Measurements from ENCODE around the gene BPHL. TPM values are rescaled to one million over a fixed set of nuclear protein-coding genes. Genes with fewer than 3 reads are reported as not detected.

The BPHL gene
- total RNA-seq, 1 experiment from 2014 or later, result 31.3 TPM

GRCh38 chr6:3181105-3181504 is 62.6 kb downstream of the BPHL start:
- Histone ChIP-seq H3K79me2 (ENCODE audit: insufficient read depth, low read length) (no peaks in the 10 kb centered on the region), H4K20me1 (ENCODE audit: insufficient read depth) (no peaks in the 10 kb centered on the region), H3K9me2 (ENCODE audit: insufficient read depth) (no peaks in the 10 kb centered on the region), H3K4me3 (replicated peaks in 1 of 2; ENCODE audit: low read depth in 1 of 2, low read length in 2 of 2) (no peak overlapping the region), H3K4me1 (ENCODE audit: control insufficient read depth in 1 of 2, insufficient read depth in 2 of 2, low read length in 2 of 2) (peaks cover 5 to 10% of the 10 kb centered on the region in 2 experiments; a peak in 3 of 4 replicates), H2AFZ (ENCODE audit: low read depth, low read length, poor library complexity, severe bottlenecking) (no peak overlapping the region), H3K4me2 (ENCODE audit: low read length) (no peak overlapping the region), H3K9ac (ENCODE audit: low read length) (no peak overlapping the region), H3K36me3 (ENCODE audit: control insufficient read depth in 1 of 2, insufficient read depth in 2 of 2, low read length in 2 of 2) (no peaks in the 10 kb centered on the region), H3K27me3 (ENCODE audit: insufficient read depth, low read length) (no peaks in the 10 kb centered on the region), H3K9me3 (ENCODE audit: control insufficient read depth in 1 of 2, insufficient read depth in 1 of 2, low read depth in 1 of 2, low read length in 2 of 2) (no peaks in the 10 kb centered on the region), H3K27ac (ENCODE audit: low read depth, low read length) (no peak overlapping the region)
- TF ChIP-seq POLR2AphosphoS5 (IDR thresholded peaks at IDR 0.05; ENCODE audit: low read depth, low read length) (no peak), CEBPB (IDR thresholded peaks at IDR 0.05; ENCODE audit: low read depth) (no peak), RAD21 (IDR thresholded peaks at IDR 0.05; ENCODE audit: low read depth) (no peak), EZH2 (IDR thresholded peaks at IDR 0.05) (no peak), YY1 (IDR thresholded peaks at IDR 0.05; ENCODE audit: extremely low read depth, insufficient replicate concordance, low read depth, low read length) (no peak), JUND (IDR thresholded peaks at IDR 0.05) (no peak), SIN3A (IDR thresholded peaks at IDR 0.05; ENCODE audit: low read depth) (no peak), CTCF (IDR thresholded peaks at IDR 0.05 in 2 of 3, conservative IDR thresholded peaks at IDR 0.05 in 1 of 3; ENCODE audit: borderline replicate concordance in 1 of 3, insufficient read depth in 1 of 3, low read depth in 2 of 3, low read length in 2 of 3) (no peak), ZFX (IDR thresholded peaks at IDR 0.05) (no peak), SP1 (IDR thresholded peaks at IDR 0.05; ENCODE audit: low read depth) (no peak)
- TF ChIP-seq, protein P1, sequence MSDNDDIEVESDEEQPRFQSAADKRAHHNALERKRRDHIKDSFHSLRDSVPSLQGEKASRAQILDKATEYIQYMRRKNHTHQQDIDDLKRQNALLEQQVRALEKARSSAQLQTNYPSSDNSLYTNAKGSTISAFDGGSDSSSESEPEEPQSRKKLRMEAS (IDR thresholded peaks at IDR 0.05), result no peak
- no peak for DNase-seq (ENCODE audit: low read depth, low spot score)
- ChIA-PET POLR2A (no interaction called here), RAD21 (ENCODE audit: low non-redundant PET in 1 of 2, low total read pairs in 2 of 2, uncharacterized antibody in 2 of 2, unreplicated experiment in 2 of 2) (no interaction called here), CTCF (no interaction called here)
- no peak for ATAC-seq
- BruUV-seq (replicated peaks), result no TSS peak
- intact Hi-C loops (cut with micrococcal nuclease), result no loop called here

Data from HCT116 (cell line).